HT1080 (cell line): Measurements from ENCODE around the gene SMIM35. TPM values are rescaled to one million over a fixed set of nuclear protein-coding genes. Genes with fewer than 3 reads are reported as not detected.

Source experiments
- DNase-seq: peaks from one replicate; pipeline ENCODE4 v3.0.0-alpha.2; 2015; ENCODE audit warnings: low read depth
- polyA plus RNA-seq, 2 experiments: library from polyadenylated mRNA; depleted of rRNA; stranded (reverse); fragments of >200 nt; gene quantifications; 2 replicates each; pipeline ENCODE4 v1.2.3, GENCODE V29; 2015
- total RNA-seq: library from RNA; depleted of rRNA; stranded (reverse); fragments of >200 nt; shearing (Covaris generic); gene quantifications from 2 replicates; pipeline ENCODE4 v1.2.3, GENCODE V29; 2014; rRNA removed

SMIM35 gene
- not detected in 2 replicates for total RNA-seq
- not detected in 2 replicates for polyA plus RNA-seq (2015; cell fraction: cytosol; rRNA removed)
- not detected in 2 replicates for polyA plus RNA-seq (2015; cell fraction: nucleus; rRNA removed)

DNA sequence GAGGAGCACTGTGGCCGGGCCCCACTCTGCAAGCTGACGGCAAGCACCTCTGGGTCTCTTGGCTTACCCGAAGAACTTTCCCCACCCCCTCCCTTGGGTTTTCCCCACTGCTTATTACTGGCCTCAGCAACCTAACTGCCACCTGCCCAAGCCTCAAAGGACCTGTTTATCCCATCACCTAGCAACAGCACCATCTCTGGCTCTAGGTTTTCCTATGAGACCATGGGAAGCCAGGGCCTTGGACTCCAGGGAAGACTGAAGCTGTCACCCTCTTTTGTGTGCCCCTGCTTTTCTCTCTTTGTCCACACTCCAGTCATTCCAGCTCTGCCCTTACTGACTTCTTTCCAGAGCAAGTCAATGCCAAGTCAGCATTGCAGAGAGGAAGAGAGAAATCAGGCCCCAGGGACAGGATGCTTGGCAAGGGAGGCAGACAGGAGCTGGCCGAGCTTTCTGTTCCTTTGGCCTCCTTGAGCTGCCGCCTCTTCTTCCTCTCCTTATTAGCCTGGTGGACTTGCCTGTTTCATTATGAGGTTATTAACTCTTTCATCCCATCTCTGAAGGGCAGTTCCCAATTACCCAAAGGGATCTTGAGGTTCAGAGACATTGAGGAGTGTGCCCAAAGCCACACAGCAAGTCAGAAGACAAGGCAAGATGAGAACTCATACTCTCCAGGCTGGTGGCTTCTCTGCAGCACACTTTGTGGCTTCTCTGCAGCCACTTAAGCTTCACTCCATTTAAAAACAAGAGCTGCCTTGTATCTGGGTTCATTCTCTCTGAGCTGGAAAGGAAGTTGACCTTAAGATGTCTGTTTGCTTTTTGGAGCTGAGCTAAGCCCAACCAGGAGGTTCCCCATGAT lies at the start of gene SMIM35:
TSS of gene SMIM35 (minus strand) at position 51 of the 856 bp plus-strand sequence. CDS start 206 bp downstream, outside the sequence.
- DNase-seq, result no peak

DNA sequence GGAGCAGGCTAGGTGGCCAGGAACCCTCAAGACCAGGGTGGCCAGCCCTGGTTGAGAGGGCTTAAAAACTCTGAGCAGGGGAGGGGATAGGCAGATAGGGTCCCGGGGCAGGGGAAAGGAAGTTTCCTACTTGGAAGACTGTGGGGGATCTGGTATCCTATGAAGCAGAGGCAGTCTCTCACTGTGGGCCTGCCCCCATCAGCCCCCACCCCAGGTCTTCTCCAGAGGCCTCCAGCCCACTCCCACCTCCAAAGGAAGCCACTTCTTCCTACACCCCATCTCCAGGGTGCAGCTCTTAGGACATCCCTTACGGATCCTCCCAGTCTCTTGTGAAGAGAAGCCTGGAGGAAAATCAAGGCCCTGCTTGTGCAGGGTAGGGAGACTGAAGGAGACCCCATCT lies 49.6 kb upstream of the SMIM35 start:
- no peak for DNase-seq

DNA sequence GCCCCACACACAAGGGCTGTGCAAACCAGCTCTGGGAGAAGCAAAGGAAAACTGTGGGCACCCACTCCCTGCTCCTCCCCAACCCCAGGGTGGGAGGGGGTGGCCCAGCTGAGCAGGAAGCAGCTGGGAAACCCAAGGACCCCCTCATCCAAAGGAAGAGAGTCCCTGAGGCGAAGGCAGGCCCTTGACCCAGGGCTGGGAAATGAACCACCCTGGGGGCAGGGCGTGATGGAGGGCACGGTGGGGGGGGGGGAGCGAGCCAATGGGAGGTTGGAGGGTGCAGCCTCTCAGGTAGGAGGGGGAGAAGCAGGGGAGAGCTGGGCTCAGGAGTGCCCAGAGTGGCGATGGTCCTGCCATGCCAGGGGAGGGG lies 49.0 kb upstream of the SMIM35 start:
- no peak for DNase-seq

DNA sequence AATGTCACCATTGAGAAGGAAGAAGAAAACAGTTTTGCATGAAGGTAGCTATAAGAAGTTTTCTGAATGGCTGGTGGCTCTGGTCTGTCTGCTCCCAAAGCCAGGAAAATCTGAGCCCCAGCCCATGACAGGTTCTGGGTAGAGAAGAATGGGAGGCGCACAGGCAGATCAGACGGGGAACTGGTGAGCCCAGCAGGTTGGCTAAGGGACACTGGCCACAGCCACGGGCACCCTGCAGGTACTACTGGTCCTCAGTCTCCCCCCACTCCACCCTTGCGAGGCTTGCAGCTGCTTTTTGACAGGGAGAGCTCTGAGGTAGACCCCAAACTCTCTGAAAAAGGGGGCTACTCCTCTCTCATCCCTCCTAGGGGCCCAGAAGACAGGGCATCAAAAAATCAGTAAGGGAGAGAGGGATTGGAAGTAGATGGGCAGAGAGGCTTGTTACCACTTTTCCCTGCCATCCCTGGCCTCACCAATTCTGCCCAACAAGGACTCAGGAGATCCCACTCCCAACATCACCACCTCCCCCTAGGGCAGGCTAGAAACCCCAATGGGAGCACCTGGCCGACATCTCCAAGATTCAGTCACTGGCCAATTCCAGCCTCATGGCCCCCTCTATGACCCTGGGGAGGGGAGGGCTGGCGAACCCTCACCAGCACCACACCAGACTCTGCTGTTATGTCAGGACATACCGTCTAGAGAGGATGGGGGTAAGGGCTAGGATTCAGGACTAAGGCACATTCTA lies 48.5 kb upstream of the SMIM35 start:
- DNase-seq, result no peak

DNA sequence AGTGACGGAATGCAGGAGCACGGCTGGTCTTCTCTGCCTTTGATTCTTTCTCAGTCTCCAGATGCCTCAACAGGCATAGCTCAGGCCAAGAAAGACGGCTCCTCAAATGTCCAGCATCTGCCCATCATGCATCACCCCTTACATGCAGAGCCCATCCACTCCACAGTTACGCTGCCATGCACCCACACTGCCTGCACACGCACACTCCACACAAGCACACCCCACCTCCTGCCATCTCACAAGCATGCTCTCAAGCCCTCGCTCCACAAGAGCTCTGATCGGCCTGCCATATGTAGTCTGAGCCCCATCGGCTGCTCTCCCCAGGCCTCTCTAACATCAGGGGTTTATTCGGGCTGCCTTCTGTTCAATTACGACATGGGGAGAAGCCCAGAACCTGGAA lies 47.1 kb upstream of the SMIM35 start:
- no peak for DNase-seq

DNA sequence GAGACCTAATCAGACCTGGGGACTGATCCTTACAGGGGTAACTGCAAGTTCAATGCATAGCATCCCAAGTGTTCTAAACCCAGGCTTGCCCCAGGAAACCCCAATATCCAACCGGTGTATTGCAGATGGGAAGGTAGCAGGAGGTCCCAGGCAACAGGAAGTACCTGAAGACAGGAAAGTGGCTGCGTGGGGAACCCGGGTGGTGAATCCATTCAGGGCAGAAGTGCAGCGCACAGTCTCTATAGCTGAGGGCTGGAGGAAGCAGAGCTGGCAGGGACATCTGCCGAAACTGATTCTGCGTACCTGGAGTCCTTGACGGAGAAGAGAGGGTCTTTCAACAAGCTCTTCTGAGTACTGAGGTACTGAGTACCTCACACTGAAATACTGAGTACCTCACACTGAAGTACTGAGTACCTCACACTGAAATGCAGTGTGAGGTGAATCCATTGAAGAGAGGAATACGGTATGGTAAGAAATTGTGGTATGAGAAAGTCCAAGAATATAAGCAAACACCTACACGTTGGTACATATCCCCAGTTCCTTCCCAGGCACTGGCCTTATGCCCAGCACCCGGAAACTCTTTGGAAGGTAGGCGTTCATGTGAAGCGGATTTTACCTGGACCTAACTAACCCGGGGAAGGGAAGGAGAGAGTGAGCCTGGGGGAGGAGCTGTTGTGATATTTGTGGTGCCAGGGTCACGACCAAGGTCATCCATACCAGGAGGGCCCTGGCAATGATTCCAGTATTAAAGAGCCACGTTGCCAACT lies 45.8 kb upstream of the SMIM35 start:
- DNase-seq, result no peak

DNA sequence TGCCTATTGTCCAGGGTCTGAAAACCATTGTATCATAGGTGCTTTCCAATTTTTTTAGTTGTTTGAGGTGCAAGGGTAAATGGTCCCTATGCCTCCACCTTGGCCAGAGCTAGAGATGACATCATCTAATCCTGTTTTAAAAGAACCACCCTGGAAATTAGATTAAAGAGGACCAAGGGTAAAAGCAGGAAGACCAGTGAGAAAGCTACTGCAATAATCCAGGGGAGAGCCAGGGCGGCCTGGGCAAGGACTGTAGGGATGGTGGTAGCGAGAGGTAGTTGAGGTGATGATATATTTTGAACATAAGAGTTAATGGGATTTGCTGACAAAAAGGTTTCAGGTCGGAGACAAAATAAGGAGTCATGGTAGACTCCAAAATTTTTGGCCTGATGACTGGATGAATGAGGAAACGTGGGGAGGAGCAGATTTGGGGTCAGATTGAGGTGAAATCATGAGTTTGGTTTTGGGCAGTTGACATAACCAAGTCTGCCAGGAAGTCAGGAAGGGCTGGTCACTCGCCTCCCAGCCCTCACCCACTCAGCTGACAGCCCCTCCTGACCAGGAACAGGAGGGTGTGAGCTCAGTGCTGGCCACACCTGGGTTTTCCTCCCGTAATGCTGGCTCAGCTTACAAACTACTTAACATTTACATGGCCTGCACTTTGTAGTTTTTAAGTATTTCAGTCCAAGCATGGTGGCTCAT lies 42.9 kb upstream of the SMIM35 start:
- no peak for DNase-seq

DNA sequence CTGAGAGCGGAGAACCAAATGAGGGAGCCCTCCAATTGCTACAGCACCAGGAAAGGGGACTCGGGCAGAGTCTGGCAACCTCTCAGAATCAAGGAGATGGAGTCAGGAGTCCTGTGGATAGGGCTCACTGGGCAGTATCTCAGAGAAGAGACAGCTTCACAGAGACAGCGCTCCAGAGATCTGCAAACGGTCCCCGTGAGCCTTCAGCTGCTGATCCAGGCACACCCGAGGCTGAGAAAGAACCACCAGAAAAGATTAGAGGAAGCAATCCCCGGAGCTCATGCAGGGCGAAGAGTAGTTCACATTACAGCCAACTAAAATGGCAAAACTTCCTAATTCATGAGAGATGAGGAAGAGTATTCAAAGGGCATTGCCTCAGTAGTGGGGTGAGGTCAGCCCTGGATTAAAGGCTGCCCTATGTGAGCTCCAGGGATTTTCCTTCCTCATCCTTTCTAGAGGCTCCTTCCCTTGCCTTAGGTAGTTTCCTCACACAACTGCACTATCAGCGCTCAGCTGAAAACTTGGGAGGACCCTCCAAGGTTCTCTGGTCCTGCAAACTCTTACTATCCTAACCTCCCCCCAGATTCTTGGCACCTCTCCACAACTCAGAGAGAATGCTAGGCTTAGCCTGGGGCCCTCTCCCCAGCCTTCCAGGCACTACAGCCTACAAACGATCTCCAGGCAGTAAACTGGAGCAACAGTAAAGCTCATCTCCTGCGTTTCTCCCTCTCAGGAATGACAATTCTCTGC lies 42.1 kb upstream of the SMIM35 start:
- DNase-seq, result no peak

DNA sequence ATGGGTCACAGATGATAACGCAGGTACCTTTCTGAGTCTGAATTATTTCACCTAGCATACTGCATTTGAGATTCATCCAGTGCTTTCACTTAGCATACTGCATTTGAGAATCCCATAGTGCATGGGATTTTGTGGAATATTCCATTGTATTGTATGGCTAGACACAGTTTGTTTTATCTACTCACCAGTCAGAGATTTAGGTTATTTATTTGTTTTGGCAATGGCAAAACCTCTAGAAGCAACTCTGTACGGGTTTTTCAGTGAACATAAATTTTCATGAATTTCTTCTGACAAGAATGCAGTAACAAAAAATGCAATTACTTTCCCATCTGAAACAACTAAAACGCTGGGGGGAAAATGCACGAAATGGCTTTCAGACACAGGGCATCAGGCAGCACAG lies 41.5 kb upstream of the SMIM35 start:
- DNase-seq, result no peak

DNA sequence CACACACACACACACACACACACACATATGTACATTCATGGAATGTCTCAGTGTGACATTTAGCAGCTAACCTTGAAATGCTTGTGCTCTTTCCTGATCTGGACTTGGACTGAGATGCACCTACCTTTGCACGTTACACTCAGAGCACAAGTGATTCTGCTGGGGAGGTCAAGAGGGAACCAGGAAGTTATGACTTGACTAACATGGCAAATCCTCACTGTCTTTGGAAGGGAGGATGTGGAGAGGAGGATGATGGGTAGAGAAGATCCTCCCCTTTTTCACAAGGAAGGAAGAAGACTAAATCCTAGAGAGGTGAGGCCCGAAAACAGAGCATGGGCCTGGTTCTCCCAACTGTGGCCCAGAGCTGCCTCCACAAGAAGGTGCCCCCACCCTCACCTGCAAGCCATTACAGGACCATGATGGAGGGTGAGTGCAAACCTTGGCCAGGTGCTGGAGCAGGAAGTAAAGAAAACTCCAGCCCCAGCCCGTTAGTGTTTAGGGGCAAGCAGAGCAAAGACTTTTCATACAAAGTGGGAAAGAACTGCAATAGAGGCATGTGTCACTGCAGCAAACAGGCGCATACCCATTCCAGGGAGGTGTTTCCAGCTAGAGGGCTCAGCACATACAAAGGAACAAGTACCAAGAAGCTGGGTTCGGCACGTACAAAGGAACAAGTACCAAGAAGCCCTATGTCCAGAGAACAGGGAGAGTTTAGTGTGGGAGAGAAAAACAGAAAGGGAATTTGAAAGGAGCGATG lies 39.5 kb upstream of the SMIM35 start:
- DNase-seq, result peak; percentile 71

DNA sequence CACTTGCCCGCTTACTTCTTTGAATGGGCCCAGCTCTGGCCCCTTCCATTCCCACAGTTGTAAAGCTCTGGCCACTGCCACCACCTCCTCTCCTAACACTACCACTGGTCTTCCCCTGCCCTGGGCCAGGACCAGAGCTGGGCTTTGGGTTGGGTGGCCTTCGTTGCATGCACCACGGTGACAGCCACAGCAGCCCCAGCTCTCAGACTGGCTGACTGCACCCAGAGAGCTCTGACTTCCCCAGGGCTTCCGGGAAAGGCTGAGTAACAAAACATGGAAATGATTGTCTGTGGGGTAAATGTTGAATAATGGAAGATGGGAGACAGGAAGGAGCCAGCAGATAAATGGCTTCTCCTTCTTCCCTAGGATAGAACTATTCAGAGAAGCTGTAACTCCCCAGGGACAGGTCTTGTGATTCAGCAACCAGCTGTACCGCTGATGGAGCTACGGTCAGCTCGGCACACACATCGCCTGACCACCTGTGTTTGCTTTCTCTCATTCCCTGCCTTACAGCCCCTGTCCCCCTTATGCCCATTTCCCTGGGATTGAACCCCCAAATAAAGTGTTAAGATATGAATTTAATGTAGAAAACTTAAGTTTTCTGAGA lies 38.3 kb upstream of the SMIM35 start:
- no peak for DNase-seq

DNA sequence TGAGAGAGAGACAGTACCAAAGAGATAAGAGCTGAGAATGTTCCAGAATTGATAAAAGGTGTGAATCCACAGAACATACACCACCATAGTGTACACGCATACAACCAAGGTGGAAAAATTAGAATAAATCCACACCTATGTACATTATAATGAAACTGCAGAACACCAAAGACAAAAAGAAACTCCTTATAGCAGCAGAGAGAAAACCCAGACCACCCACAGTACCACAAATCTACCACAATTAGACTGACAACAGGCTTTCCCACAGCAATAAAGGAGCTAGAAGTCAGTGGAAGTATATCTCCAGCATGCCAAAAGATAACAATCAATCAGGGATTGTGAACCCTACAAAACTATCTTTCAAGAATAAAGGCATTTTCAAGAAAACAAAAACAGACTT lies 34.0 kb upstream of the SMIM35 start:
- no peak for DNase-seq

DNA sequence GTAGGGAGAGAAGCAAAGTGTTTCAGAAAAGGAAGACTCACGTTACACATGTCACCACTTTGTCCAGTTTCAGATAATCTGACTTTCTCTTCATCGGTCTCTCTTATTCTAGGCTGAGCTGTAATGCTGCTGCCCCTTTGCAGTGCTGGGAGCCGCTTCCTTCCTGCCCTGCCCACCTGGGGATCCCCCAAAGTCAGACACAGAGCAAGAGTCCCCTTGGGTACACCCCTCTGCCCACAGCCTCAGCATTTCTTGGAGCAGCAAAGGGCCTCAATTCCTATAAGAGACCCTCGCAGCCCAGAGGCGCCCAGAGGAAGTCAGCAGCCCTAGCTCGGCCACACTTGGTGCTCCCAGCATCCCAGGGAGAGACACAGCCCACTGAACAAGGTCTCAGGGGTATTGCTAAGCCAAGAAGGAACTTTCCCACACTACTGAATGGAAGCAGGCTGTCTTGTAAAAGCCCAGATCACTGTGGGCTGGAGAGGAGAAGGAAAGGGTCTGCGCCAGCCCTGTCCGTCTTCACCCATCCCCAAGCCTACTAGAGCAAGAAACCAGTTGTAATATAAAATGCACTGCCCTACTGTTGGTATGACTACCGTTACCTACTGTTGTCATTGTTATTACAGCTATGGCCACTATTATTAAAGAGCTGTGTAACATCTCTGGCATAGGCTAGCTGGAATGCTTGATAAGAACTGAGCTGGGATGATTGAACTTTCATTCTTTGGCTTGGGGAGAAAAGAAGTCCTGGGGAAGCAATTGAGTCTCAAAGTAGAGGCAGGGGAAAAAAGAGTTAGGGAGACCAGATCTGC lies 31.2 kb upstream of the SMIM35 start:
- DNase-seq, result no peak

DNA sequence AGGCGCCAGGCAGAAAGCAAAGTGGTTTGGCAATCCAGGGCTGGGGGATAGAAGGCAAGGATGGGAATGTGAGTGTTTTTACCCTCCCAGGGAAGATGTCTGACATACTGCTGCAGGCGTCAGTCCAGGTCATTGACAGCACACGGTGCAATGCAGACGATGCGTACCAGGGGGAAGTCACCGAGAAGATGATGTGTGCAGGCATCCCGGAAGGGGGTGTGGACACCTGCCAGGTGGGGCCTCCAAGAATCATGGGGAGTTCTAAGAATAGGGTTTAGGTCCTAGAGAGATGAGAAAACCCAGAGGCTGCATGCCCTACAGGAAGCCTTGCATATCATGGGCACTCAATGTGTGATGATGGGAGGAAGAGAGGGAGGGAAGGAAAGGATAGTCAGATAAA lies 28.3 kb upstream of the SMIM35 start:
- DNase-seq, result no peak

DNA sequence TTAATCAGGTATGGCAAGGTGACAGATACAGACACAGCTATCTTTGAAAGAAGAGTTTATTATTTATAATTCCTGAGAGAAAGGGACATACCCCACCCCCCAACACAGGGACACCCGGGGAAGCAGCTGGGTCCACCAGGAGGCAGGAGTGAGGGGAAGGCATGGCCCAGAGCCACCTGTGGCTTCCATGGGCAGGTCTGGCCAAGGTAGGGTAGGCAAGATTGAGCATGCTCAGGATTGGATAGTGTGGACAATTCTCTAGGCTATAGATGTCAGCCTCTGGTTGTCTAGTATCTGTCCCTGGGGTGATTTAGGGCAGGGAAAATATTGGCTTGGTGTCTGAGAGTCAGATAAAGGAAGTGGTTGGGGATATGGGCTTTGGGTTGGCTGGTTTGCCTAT lies 27.5 kb upstream of the SMIM35 start:
- DNase-seq, result no peak

DNA sequence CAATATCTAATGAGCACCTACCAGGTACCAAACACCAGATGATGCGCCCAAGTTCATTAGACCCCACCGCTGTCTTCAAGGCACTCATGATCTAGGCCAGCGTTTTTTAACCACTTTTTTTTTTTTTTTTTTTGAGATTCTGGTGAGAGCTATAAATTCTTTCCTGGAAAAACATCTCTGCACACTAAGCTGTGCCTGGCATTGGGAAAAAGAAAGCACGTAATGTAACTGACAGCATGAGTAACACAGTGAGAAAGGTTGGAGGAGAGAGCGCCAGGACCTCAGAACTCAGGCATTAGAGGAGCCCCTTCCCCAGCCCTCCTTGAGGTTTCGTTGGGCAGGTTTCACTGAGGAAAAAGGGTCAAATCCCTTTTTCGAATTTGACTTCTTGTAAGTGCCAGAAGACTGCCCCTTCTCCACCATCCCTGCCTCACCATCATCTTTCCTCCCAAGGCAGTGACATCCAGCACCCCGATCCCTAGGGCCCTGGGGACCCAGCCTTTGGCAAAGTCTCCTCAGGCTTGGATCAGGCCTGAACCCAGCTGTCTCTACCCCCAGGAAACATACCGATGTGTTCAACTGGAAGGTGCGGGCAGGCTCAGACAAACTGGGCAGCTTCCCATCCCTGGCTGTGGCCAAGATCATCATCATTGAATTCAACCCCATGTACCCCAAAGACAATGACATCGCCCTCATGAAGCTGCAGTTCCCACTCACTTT lies 26.1 kb upstream of the SMIM35 start:
- no peak for DNase-seq

DNA sequence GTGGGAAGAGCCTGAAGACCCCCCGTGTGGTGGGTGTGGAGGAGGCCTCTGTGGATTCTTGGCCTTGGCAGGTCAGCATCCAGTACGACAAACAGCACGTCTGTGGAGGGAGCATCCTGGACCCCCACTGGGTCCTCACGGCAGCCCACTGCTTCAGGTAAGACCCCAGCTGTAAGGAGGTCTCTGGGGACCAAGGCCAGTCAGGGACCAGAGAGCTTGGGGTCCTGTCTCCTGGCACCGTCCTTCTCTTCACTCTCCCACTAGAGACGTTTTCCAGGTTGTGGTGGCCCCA lies 24.9 kb upstream of the SMIM35 start:
- no peak for DNase-seq
